HG02642 (cell line): Measurements from ENCODE around the gene KDM4B.
"Not testable (repeated sequence)": the region's sequence is repeated elsewhere in the genome, so short reads cannot be mapped to it uniquely, and the experiment has no call there.

Experiments
- ATAC-seq: cut with Tn5 transposase; IDR thresholded peaks from one replicate; pipeline ENCODE4 v1.9.1; 2021; ENCODE audit warnings: mild to moderate bottlenecking; ENCODE audit not compliant: unreplicated experiment, poor library complexity

KDM4B gene

DNA sequence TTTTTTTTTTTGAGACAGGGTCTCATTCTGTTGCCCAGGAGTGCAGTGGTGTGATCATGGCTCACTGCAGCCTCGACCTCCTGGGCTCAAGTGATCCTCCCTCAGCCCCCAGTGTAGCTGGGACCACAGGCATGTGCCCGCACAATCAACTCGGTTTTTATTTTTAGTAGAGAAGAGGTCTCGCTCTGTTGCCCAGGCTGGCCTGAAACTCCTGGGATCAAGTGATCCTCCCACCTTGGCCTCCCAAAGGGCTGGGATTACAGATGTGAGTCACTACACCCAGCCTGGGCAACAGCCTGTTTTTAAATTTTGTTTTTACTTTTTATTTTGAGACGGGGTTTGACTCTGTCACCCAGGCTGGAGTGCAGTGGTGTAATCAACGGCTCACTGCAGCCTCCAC lies 2.3 kb upstream of the KDM4B start:
- no peak for ATAC-seq

- no peak for ATAC-seq
Observed at GRCh38 chr19:4967738-4968461, 1.0 kb upstream of the KDM4B start.

DNA sequence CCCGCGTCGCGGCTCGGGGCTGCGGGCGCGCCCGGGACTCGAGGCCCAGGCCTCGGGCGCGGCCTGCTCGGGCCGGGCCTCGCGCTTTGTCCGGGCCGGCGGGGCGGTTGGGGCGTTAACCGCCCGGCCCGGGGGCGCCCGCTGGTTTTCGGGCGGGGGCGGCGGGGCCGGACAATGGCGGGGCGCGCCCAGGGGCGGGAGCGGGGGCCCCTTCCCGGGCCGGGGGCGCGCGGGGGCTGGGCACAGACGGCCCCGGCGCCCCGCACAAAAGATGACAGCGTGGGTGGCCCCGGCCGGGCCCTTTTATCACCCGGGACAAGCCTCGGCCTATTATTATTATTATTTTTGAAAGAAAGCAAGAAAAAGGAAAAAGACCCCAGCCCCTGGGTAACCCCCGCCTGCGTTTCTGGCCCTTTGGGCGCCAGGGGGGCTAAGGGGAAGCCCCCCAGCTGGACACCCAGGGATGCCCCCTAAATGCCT lies 419 bp downstream of the KDM4B start:
- no peak for ATAC-seq

DNA sequence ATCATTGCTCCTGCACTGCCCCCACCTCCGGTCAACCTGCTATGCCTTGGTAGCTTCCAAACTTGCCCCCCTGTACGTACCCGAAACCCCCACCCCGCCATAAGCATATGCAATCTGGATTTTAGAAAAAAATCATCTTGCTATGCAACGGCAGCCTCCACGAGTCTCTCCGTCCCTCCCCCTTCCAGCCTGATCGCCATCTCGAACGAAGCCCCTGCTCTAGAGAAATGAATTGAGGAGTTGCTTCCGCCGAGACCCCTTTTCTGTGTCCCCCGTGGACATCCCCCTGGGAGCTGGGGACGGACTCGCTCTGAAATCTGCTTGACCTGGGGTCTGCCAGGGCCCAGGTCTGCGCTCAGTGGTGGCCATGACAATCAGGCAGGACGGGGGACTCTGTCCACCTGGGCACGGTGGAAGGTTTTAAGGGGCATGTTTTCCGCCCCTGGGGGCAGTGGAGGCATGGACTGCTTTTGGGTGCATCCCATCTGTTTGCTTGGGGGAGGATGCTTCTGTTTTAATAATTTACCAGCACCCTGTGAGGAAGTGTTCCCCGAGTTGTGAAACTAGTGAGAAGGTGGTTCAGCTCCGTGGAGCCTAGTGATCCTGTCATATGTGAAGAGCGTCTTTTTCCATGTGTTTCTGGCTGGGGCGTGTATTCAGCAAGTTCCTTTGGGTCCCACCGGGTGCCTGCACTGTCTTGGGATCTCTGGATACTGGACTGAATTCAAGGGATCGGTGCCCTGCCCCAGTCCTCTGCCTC lies 1.0 kb downstream of the KDM4B start:
- ATAC-seq = no peak

- ATAC-seq = no peak
Observed at GRCh38 chr19:4970558-4971423, 1.9 kb downstream of the KDM4B start.

DNA sequence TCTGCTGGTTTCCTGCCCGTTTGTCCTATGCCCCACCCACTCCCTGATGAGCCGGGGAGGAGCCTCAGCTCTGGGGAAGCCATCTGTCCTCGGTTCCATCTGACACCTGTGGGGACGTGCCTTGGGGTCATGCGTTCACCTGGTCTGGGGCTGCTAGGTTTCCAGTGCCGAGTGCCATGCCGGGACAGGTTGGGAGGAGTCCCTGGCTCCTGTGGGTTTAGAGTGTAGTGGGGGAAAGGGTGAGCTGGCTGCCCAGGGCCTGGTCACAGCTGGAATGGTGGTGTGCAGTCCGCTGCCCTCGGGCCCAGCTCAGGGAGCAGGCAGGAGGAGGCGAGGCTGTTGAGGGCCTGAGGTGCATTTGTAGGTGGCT lies 2.5 kb downstream of the KDM4B start:
- no peak for ATAC-seq

DNA sequence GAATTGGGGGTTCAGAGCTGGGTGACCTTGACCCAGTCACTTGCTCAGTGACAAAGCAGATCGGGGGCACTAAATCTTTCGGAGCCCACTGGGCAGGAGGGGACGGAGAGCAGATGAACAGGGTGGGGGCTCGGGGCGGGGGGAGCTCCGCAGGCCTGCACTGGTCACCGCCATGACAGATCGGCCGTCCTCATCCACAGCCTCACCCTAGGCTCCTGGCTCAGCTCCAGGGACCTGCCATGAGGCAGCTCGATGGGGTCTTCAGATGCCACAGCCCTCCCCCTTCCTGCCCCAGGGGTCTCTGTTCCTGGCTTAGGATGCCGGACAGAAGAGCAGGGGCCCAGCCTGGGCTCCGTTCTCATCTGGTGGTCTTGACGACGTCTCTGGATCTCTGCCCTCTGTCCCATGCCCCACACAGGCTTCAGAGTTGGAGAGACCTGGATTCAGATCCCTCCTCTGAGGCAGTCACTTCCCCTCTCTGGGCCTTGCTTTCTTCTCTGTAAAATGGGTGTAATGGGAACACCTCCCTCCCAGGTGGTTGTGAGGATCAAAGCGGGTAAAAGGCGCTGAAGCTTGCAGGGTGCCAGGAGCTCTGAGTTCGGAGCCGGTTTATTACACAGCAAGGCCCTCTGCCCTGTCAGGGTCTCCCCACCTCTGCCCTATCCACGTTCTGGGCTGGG lies 3.0 kb downstream of the KDM4B start:
- no peak for ATAC-seq

- no peak for ATAC-seq
Observed at GRCh38 chr19:4972509-4973230, 3.8 kb downstream of the KDM4B start.

DNA sequence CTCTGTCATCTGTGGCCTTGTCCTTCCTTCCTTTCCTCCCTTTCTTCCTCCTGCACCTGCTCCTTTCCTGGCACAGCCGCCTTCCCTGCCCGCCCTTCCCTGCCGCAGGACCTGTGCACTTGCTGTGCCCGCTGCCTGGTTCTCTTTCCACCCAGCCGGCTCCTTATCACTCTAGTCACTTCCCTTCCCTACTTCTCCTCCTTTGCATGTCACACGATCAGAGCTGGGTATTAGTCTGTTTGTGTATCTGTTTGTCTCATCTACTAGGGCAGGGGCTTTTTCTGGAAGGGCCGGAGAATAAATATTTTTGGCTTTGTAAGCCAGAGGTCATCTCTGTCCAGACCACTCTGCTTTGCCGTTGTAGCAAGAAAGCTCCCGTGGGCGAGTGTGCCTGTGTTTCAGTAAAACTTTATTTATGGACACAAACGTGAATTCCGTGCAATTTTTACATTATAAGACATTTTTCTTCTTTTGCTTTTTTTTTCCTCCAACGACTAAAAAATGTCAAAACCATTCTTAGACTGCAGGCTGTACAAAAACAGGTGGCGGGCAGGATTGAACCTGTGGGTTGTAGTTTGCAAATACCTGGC lies 6.1 kb downstream of the KDM4B start:
- ATAC-seq = no peak

DNA sequence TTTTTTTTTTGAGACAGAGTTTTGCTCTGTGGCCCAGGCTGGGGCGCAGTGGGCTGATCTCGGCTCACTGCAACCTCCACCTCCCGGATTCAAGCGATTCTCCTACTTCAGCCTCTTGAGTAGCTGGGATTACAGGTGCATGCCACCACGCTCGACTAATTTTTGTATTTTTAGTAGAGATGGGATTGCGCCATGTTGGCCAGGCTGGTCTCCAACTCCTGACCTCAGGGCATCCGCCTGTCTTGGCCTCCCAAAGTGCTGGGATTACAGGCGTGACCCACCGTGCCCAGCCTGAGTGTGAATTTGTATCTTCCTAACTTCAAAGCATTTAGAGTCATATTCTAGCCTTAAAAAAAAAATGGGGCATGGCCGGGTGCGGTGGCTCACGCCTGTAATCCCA lies 6.7 kb downstream of the KDM4B start:
- ATAC-seq = not testable (repeated sequence)

DNA sequence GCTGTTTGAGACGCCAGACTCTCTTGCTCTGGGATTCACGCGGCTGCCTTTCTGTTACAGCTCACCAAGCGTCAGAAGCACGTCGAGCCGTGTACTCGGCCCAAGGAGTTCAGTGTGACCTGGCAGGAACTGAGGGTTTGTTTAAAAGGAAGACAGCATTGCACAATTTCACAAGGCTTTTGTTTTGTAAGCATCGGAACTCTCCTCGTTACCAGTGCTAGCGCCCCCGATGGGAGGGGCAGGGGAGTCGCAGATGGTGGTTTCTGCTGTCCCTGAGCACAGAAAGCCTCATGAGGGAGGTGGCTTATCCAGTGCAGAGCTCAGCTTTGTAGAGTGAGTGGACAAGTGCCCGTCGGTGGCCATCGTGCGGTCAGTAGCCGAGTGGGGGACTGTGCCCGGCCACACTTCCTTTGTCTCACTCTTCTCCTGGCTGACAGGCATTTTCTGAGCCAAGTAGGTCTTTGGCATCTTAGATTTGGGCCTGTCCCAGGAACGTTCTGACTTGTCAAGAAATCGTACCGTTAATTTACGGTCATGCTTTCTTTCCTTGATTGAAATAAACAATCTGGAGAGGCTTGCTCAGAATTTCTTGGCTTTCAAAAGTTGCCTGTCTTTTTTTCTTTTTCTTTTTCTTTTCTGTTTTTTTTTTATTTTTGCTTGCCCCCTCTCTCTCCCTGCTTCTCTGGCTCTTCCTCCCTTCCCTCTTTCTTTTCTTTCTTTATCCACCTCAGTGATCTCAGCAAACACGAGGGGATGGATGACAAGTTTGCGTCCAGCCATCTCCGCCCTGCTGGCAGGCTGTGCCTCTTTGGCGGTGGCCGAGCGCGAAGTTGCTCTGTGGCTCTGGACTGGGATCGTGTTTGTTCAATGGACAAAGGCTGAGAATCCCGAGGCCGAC lies 7.7 kb downstream of the KDM4B start:
- ATAC-seq = no peak

DNA sequence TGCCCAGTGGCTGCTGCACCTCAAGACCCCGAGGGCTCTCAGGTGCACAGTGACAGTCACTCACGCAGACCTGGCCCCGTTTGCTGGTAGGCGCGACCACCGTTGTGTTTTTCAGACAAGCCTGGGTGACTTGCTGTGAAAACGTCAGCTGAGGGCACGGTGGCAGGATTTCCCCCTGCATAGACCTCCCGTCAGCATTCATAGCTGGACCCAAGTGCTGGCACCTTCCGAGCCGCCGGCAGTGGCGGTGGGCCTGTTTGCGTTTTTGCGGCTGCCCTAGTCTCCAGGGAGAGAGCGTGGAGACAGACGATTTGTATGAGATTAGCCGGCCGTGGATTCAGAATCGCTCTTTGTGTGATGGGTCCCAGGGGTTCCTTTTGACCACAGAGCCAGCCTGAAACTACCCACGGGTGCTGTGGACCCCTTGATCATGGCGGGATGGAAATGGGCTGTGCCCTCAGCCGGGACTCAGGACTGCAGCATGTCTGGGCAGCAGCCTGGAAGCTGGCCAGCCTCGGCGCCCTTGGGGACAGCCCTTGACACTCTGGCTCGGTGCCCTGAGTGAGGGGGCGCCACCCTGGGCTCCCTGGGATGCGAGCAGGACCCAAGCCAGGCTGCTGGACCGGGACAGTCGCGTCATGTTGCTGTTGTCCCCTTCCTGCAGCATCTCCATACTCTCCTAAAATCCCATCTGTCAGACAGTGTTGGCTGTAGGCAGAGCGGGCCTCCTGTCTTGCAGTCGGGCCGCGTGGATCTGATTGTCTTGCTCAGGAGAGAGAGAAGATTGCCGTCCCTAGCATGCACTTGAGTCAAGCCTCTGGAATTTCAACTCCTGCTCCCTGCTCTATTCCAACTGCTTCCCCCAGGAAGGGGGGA lies 8.6 kb downstream of the KDM4B start:
- no peak for ATAC-seq

- no peak for ATAC-seq
Observed at GRCh38 chr19:4979211-4979807, 10.4 kb downstream of the KDM4B start.

DNA sequence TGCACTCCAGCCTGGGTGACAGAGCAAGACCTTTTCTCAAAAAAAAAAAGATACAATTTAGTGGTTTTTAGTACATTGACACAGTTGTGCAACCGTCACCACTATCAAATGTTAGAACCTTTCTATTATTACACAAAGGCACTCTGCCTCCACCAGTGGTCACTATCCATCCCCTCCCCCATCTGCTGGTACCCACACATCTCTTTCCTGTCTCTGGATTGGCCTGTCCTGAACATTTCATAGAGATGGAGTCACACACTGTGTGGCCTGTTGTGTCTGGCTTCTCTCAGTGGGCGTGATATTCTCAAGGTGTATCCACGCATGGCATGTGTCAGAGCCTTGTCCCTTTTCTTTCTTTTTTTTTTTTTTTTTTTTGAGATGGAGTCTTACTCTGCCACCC lies 11.2 kb downstream of the KDM4B start:
- no peak for ATAC-seq

- no peak for ATAC-seq
Observed at GRCh38 chr19:4980838-4981680, 12.1 kb downstream of the KDM4B start.

DNA sequence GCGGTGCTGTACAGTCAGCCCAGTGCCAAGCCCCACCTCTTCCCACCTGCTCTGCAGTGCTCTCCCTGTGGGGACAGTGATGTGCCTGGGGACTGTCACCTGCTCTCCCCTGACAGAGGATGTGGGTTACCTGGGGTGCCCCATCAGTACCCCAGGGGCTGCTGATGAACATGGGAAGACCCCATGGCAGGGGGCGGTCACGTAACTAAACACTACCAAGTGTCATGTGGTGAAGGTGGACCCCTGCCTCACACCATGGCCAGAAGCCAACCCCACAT lies 12.7 kb downstream of the KDM4B start:
- ATAC-seq = no peak
